Measurements from ENCODE around the gene LMBRD1.

LMBRD1 gene

GRCh38 chr6:69768664-69769063 lies 28.1 kb downstream of the LMBRD1 start:
- no peak overlapping the region for H2AFZ ChIP-seq (ENCODE audit: low read depth, low read length, severe bottlenecking)
- TF ChIP-seq CTCF (IDR thresholded peaks at IDR 0.05; ENCODE audit: insufficient read depth, low read length, poor library complexity, severe bottlenecking) (no peak), EZH2phosphoT487 (conservative IDR thresholded peaks at IDR 0.05; ENCODE audit: low read length) (no peak)
- H3K9ac ChIP-seq (ENCODE audit: low read length) = no peak overlapping the region
- H4K20me1 ChIP-seq (ENCODE audit: low read depth, low read length) = 0 out of 2 replicates have a peak, but pooled peaks cover 6% of the 10 kb centered on the region
- H3K79me2 ChIP-seq (ENCODE audit: insufficient read depth, low read length) = peaks cover 4% of the 10 kb centered on the region; the same call in 1 of the 2 replicates
- H3K36me3 ChIP-seq (ENCODE audit: low read length) = peaks cover 7% of the 10 kb centered on the region; the same call in 1 of the 2 replicates
- H3K9me3 ChIP-seq (ENCODE audit: insufficient read depth, low read length) = no peaks in the 10 kb centered on the region
- 0 out of 2 replicates have a peak, but pooled peaks cover 6% of the 10 kb centered on the region for H3F3A ChIP-seq (ENCODE audit: insufficient read depth)
- no peak overlapping the region for H3K27ac ChIP-seq (ENCODE audit: low read depth, low read length)
- H3K4me2 ChIP-seq (ENCODE audit: low read depth, low read length, poor library complexity, severe bottlenecking) = no peak overlapping the region
- H3K4me3 ChIP-seq (ENCODE audit: insufficient read depth, low read length, poor library complexity, severe bottlenecking) = no peak overlapping the region
- H3K27me3 ChIP-seq (ENCODE audit: low read length) = no peaks in the 10 kb centered on the region
- H3K9me2 ChIP-seq (replicated peaks; ENCODE audit: insufficient read depth, low read length) = no peaks in the 10 kb centered on the region

- no peak for TF ChIP-seq EZH2phosphoT487 (conservative IDR thresholded peaks at IDR 0.05; ENCODE audit: low read length)
- TF ChIP-seq CTCF (IDR thresholded peaks at IDR 0.05; ENCODE audit: insufficient read depth, low read length, poor library complexity, severe bottlenecking) = no peak
- no peaks in the 10 kb centered on the region for H3K9me3 ChIP-seq (ENCODE audit: insufficient read depth, low read length)
- H3K9ac ChIP-seq (ENCODE audit: low read length) = no peak overlapping the region
- H3K27me3 ChIP-seq (ENCODE audit: low read length) = no peaks in the 10 kb centered on the region
- no peaks in the 10 kb centered on the region for H3K9me2 ChIP-seq (replicated peaks; ENCODE audit: insufficient read depth, low read length)
- no peak overlapping the region for H2AFZ ChIP-seq (ENCODE audit: low read depth, low read length, severe bottlenecking)
- H3F3A ChIP-seq (ENCODE audit: insufficient read depth) = 0 out of 2 replicates have a peak, but pooled peaks cover 6% of the 10 kb centered on the region
- H3K36me3 ChIP-seq (ENCODE audit: low read length) = no peaks in the 10 kb centered on the region; the same call in 1 of the 2 replicates
- H4K20me1 ChIP-seq (ENCODE audit: low read depth, low read length) = peaks cover 10% of the 10 kb centered on the region; the same call in 1 of the 2 replicates
- no peak overlapping the region for H3K27ac ChIP-seq (ENCODE audit: low read depth, low read length)
- peaks cover 10% of the 10 kb centered on the region; the same call in 1 of the 2 replicates for H3K79me2 ChIP-seq (ENCODE audit: insufficient read depth, low read length)
- no peak overlapping the region for H3K4me2 ChIP-seq (ENCODE audit: low read depth, low read length, poor library complexity, severe bottlenecking)
- H3K4me3 ChIP-seq (ENCODE audit: insufficient read depth, low read length, poor library complexity, severe bottlenecking) = no peak overlapping the region
Measured at GRCh38 chr6:69763763-69764162, 33.0 kb downstream of the LMBRD1 start.

GRCh38 chr6:69761853-69762252 lies 35.0 kb downstream of the LMBRD1 start:
- Histone ChIP-seq H3K79me2 (ENCODE audit: insufficient read depth, low read length) (peaks cover 25% of the 10 kb centered on the region; the same call in 1 of the 2 replicates), H3F3A (ENCODE audit: insufficient read depth) (0 out of 2 replicates have a peak, but pooled peaks cover 6% of the 10 kb centered on the region)
- TF ChIP-seq CTCF (IDR thresholded peaks at IDR 0.05; ENCODE audit: insufficient read depth, low read length, poor library complexity, severe bottlenecking) = no peak
- TF ChIP-seq EZH2phosphoT487 (conservative IDR thresholded peaks at IDR 0.05; ENCODE audit: low read length) = no peak

More at GRCh38 chr6:69761853-69762252, 35.0 kb downstream of the LMBRD1 start:
- H3K4me3 ChIP-seq (ENCODE audit: insufficient read depth, low read length, poor library complexity, severe bottlenecking) = no peak overlapping the region
- no peaks in the 10 kb centered on the region for H3K27me3 ChIP-seq (ENCODE audit: low read length)
- H3K9ac ChIP-seq (ENCODE audit: low read length) = no peak overlapping the region
- H3K9me3 ChIP-seq (ENCODE audit: insufficient read depth, low read length) = no peaks in the 10 kb centered on the region
- H4K20me1 ChIP-seq (ENCODE audit: low read depth, low read length) = peaks cover 10% of the 10 kb centered on the region; the same call in 1 of the 2 replicates
- no peak overlapping the region for H2AFZ ChIP-seq (ENCODE audit: low read depth, low read length, severe bottlenecking)
- H3K9me2 ChIP-seq (replicated peaks; ENCODE audit: insufficient read depth, low read length) = no peaks in the 10 kb centered on the region
- H3K27ac ChIP-seq (ENCODE audit: low read depth, low read length) = no peak overlapping the region
- H3K4me2 ChIP-seq (ENCODE audit: low read depth, low read length, poor library complexity, severe bottlenecking) = no peak overlapping the region
- no peaks in the 10 kb centered on the region; the same call in 1 of the 2 replicates for H3K36me3 ChIP-seq (ENCODE audit: low read length)

Data from SU-DHL-6 (cell line).